Tibial nerve (tissue), 4 donors: ENCODE data around the gene OR6C68.

Experiments
- EP300 ChIP-seq, 2 donors: sonication (generic); formaldehyde crosslinking; IDR thresholded peaks; one replicate each; pipeline ENCODE4 v1.6.1; 2017; ENCODE audit warnings: antibody characterized with exemption in 2 of 2, mild to moderate bottlenecking in 1 of 2
- POLR2A ChIP-seq, 2 donors: fragments of 450-650 bp; IDR thresholded peaks; one replicate each; pipeline ENCODE4 v1.6.1; 2017; ENCODE audit warnings: antibody characterized with exemption in 2 of 2, mild to moderate bottlenecking in 2 of 2, moderate library complexity in 2 of 2
- TF ChIP-seq, protein P1 (sequence below), 5 experiments: fragments of 200-600 bp in 3 of 5; fragments of 450-650 bp in 2 of 5; sonication (generic) in 3 of 5; IDR thresholded peaks; one replicate each; pipeline ENCODE4 v1.5.1; 2016 to 2019; ENCODE audit warnings: antibody characterized with exemption in 5 of 5, mild to moderate bottlenecking in 3 of 5, moderate library complexity in 2 of 5

- TF ChIP-seq, protein P1, sequence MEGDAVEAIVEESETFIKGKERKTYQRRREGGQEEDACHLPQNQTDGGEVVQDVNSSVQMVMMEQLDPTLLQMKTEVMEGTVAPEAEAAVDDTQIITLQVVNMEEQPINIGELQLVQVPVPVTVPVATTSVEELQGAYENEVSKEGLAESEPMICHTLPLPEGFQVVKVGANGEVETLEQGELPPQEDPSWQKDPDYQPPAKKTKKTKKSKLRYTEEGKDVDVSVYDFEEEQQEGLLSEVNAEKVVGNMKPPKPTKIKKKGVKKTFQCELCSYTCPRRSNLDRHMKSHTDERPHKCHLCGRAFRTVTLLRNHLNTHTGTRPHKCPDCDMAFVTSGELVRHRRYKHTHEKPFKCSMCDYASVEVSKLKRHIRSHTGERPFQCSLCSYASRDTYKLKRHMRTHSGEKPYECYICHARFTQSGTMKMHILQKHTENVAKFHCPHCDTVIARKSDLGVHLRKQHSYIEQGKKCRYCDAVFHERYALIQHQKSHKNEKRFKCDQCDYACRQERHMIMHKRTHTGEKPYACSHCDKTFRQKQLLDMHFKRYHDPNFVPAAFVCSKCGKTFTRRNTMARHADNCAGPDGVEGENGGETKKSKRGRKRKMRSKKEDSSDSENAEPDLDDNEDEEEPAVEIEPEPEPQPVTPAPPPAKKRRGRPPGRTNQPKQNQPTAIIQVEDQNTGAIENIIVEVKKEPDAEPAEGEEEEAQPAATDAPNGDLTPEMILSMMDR (IDR thresholded peaks at IDR 0.05), result no peak
- TF ChIP-seq EP300 (IDR thresholded peaks at IDR 0.05) (no peak), POLR2A (IDR thresholded peaks at IDR 0.05) (no peak)
Measured at GRCh38 chr12:55495490-55495889, 3.3 kb downstream of the OR6C68 start.
